NT2/D1 (cell line): Measurements from ENCODE around the gene HRCT1.

Experiments used
- YY1 ChIP-seq: IDR thresholded peaks from 2 replicates; pipeline ENCODE4 v1.6.1; 2011; ENCODE audit not compliant: insufficient read length, insufficient read depth
- ZNF274 ChIP-seq: IDR thresholded peaks from 2 replicates; pipeline ENCODE4 v1.6.1; 2011; ENCODE audit warnings: mild to moderate bottlenecking, low read depth, low read length

GRCh38 chr9:35905051-35905781 is 786 bp upstream of the HRCT1 start:
- TF ChIP-seq ZNF274 (no peak), YY1 (no peak)
